ENCODE measurements around the gene SUN2.

Gene SUN2

GRCh38 chr22:38734421-38735100 lies 21.2 kb downstream of the SUN2 start:
- DNase-seq (ENCODE audit: low read depth), result no peak

DNA sequence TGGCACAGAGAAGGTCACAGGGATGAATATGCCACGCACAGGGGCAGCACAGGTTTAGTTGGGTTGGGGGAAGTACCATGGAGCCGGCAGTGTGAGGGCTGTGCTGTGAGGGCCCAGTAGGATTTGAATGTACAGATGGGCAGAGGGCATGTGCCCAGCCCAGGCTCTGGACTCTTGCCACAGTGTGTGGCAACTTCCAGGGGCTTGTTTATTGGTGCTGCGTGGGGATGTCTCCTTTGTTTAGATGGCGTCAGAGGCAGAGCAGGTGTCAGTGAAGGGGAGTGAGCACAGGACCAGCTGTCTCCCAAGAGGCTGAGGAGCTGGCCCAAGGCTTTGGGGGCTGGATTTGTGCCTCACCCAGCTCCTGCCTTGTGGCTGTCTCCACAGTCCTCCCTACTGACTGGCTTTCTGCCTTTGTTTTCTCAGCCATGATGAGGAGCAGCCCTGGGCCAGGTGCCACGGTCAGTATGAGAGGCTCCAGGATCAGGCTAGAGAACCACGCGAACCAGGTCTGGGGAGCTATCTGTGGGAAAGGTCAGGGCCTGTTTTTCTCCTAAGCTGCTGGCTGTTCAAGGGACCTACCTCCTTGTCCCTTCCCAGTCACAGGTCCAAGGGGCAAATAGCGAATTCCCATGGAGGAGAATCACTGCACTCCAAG lies 21.9 kb downstream of the SUN2 start:
- no peak for DNase-seq (ENCODE audit: low read depth)

DNA sequence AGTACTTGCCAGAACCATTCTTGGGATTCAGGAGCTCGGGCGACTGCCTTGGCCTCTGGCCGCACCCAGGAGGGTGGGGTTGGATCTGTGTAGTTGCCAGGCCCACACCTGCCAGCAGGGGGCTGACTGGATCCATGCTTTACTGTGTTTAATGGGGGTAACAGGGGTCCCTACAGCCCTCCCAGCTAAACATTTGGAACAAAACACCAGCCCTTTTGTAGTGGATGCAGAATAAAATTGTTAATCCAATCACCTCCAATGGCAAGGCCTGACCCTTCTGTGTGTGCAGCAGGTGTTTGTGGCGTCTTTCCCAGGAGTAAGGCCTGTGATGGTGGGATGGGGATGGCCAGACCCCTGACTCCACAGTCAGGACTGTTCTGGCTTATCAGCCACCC lies 22.5 kb downstream of the SUN2 start:
- DNase-seq (ENCODE audit: low read depth), result no peak

- DNase-seq (ENCODE audit: low read depth), result no peak
Measured at GRCh38 chr22:38732251-38732815, 23.5 kb downstream of the SUN2 start.

- no peak for DNase-seq (ENCODE audit: low read depth)
Measured at GRCh38 chr22:38731703-38732161, 24.1 kb downstream of the SUN2 start.

DNA sequence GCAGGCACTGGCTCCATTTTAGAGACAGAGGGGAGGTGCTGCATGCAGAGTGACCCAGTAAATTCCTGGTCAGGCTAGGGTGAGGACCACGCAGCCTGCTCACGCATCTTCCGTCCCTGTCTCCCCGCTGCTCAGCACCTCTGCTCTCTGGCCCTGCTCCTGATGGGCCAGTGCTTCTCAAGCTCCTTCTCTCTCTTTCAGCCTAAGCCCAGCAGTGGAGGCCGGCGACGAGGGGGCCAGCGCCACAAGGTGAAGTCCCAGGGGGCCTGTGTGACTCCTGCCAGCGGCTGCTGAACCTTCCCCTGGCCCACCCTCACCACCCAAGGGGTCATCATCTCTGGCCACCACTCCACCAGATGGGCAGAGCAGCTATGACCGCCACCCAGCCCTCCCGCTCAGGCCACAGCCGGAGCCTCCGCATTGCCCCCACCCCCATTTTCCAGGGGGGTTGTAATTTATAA lies 25.4 kb downstream of the SUN2 start:
- DNase-seq (ENCODE audit: low read depth), result no peak

DNA sequence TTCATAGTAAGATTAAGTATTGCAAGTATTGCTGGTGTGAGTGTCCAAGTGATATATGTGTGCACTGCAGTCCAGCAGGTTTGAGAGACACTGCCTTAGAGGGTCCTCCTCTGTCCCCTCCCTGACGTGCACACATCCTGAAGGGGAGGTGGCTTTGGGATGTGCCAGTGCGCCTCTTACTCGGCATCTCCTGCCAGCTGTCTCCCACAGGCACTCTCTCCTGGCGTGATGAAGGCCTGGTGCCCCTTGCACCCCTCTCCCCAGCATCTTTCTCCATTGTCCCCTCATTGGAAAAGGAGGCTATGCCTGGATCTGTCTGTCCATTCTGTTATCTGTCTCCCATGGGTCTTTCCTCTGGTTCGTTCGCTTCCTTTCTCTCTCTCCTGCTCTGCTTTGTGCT lies 25.9 kb downstream of the SUN2 start:
- DNase-seq (ENCODE audit: low read depth), result no peak

DNA sequence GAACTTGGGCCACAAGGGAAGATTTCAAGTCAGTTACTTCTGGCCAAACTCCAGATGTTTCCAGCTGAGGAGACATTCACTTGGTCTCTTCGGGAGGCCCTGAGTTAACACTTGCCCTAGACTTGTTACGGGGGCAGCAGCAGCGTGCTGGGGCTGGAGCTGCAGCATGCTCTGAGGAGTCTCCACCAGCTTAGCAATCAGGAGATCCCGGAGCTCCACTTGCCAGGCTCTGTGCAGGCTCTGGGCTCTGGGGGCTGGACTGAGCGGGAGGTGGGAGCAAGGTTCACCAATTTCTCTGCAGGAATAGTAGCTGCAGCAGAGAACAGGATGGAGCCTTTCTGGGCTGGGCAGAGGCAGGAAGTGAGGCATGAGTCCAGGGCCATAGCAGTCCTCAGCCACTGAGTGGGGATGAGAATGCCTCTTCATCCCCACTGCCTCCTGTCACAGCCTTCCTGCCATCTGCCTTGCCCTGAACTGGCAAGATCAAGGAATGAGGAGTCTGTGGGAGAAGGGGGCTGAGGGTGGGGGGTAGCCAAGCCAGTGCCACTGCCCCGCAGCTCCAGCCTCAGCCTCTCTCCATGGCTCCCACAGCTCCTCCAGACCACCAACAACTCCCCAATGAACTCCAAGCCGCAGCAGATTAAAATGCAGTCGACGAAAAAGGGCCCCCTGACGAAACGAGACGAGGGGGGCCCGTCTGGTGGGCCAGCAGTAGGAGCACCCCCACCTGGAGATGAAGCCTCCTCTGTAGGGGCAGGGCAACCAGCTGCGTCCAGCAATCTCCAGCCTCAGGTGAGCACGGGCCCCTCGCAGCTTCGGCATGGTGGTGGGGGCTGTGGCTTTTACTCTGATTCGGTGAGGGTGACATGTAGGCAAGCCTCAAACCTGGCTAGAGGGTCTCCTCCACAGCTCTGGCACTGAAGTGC lies 26.7 kb downstream of the SUN2 start:
- DNase-seq (ENCODE audit: low read depth), result no peak

GRCh38 chr22:38727530-38728451 lies 28.0 kb downstream of the SUN2 start:
- DNase-seq (ENCODE audit: low read depth), result no peak

- DNase-seq (ENCODE audit: low read depth), result no peak
Measured at GRCh38 chr22:38727123-38727522, 28.7 kb downstream of the SUN2 start.

GRCh38 chr22:38725900-38726655 lies 29.7 kb downstream of the SUN2 start:
- no peak for DNase-seq (ENCODE audit: low read depth)

GRCh38 chr22:38724926-38725571 lies 30.7 kb downstream of the SUN2 start:
- DNase-seq (ENCODE audit: low read depth), result no peak

DNA sequence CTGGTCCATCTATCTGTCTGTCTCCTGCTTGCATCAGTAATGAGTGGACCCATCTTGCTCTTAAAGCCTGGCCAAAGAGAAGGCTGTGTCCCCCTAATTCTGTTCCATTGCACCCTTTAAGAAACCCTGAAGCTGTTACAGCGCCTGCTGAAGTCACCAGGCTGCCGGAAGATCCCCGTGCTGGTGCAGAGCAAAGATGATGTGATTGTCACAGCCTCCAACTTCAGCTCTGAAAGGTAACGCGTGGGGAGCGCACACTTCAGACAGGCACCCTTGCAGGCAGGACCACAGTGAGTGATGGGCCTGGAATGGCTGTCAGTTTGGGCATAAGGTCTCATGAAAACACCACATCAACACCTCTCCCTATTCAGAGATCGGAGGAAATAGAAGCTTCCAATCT lies 31.6 kb downstream of the SUN2 start:
- no peak for DNase-seq (ENCODE audit: low read depth)

GRCh38 chr22:38721551-38721950 lies 34.2 kb downstream of the SUN2 start:
- DNase-seq (ENCODE audit: low read depth), result no peak

DNA sequence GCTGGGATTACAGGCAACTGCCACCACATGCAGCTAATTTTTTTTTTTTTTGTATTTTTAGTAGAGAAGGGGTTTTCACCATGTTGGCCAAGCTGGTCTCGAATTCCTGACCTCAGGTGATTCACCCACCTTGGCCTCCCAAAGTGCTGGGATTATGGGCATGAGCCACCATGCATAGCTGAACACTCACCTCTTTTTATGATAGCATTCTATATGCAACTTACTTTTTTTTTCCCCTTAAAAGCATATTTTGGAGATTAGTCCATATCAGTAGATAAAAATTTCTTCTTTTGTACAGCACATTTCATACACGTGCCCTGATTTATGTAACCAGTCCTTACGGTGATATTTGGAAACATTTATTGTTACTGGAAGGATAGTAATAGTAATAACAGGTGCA lies 35.4 kb downstream of the SUN2 start:
- no peak for DNase-seq (ENCODE audit: low read depth)

- no peak for DNase-seq (ENCODE audit: low read depth)
Measured at GRCh38 chr22:38719196-38719595, 36.6 kb downstream of the SUN2 start.

GRCh38 chr22:38718414-38718813 lies 37.4 kb downstream of the SUN2 start:
- no peak for DNase-seq (ENCODE audit: low read depth)

- DNase-seq (ENCODE audit: low read depth), result no peak
Measured at GRCh38 chr22:38717244-38717643, 38.6 kb downstream of the SUN2 start.

GRCh38 chr22:38716826-38717225 lies 39.0 kb downstream of the SUN2 start:
- no peak for DNase-seq (ENCODE audit: low read depth)

- DNase-seq (ENCODE audit: low read depth), result no peak
Measured at GRCh38 chr22:38716271-38716670, 39.5 kb downstream of the SUN2 start.

All from stimulated activated CD8-positive, alpha-beta memory T cell treated with anti-CD3 and anti-CD28 coated beads, Interleukin-12 subunit alpha, Interleukin-12 subunit beta, amount 100 ng/mL, for 4 hours (primary cell).